Suppressor macrophage treated with lipopolysaccharide for 1 hour (primary cell): ENCODE results near the gene PYY.
"Not testable (repeated sequence)": the region's sequence is repeated elsewhere in the genome, so short reads cannot be mapped to it uniquely, and the experiment has no call there.

ENCODE experiments used
- DNase-seq, 3 donors: peaks; one replicate each; pipeline ENCODE4 v3.0.0-alpha.2; 2020 to 2022

PYY gene

GRCh38 chr17:43976963-43977837 lies 23.5 kb upstream of the PYY start:
- DNase-seq: no peak

- no peak for DNase-seq
These were observed 22.2 kb upstream of the PYY start for GRCh38 chr17:43975898-43976297.

- DNase-seq: no peak
These were observed 20.9 kb upstream of the PYY start for GRCh38 chr17:43974382-43975266.

GRCh38 chr17:43972444-43973212 lies 18.9 kb upstream of the PYY start:
- not testable (repeated sequence) for DNase-seq

- DNase-seq: not testable (repeated sequence)
These were observed 17.7 kb upstream of the PYY start for GRCh38 chr17:43971436-43971835.

GRCh38 chr17:43970366-43970765 lies 16.6 kb upstream of the PYY start:
- DNase-seq: no peak

- no peak for DNase-seq
These were observed 13.6 kb upstream of the PYY start for GRCh38 chr17:43967251-43967875.

GRCh38 chr17:43966276-43966675 lies 12.5 kb upstream of the PYY start:
- no peak for DNase-seq

GRCh38 chr17:43962479-43962878 lies 8.7 kb upstream of the PYY start:
- no peak for DNase-seq

- DNase-seq: no peak
These were observed 8.2 kb upstream of the PYY start for GRCh38 chr17:43961954-43962353.

- DNase-seq: not testable (repeated sequence)
These were observed 7.6 kb upstream of the PYY start for GRCh38 chr17:43961292-43961691.

- DNase-seq: no peak
These were observed 5.1 kb upstream of the PYY start for GRCh38 chr17:43958748-43959352.

- no peak for DNase-seq
These were observed 2.5 kb upstream of the PYY start for GRCh38 chr17:43956222-43956621.

- DNase-seq: no peak
These were observed 745 bp downstream of the PYY start for GRCh38 chr17:43952724-43953666.

- DNase-seq: no peak
These were observed 1.4 kb downstream of the PYY start for GRCh38 chr17:43952351-43952723.

GRCh38 chr17:43951750-43952149 lies 2.0 kb downstream of the PYY start:
- DNase-seq: no peak

GRCh38 chr17:43950554-43950953 lies 3.2 kb downstream of the PYY start:
- no peak for DNase-seq

- DNase-seq: no peak
These were observed 4.0 kb downstream of the PYY start for GRCh38 chr17:43949781-43950180.

GRCh38 chr17:43946781-43947180 lies 7.0 kb downstream of the PYY start:
- no peak for DNase-seq

GRCh38 chr17:43945074-43945829 lies 8.5 kb downstream of the PYY start:
- DNase-seq: peak; percentile 25 to 44 (median 26)
